Hepatocyte (in vitro differentiated cells): ENCODE measurements around the gene KRTAP19-8.

Source experiments
- CTCF ChIP-seq: fragments of 200-600 bp; sonication (generic); IDR thresholded peaks from 2 replicates; pipeline ENCODE4 v1.5.1; 2016; ENCODE audit warnings: antibody characterized with exemption, mild to moderate bottlenecking; ENCODE audit not compliant: poor library complexity
- EZH2 ChIP-seq: fragments of 200-600 bp; sonication (generic); IDR thresholded peaks from 2 replicates; pipeline ENCODE4 v1.6.1; 2016; ENCODE audit warnings: antibody characterized with exemption, mild to moderate bottlenecking, borderline replicate concordance
- EZH2phosphoT487 ChIP-seq: fragments of 200-600 bp; sonication (generic); IDR thresholded peaks from one replicate; pipeline ENCODE4 v1.6.1; 2018; ENCODE audit warnings: antibody characterized with exemption, mild to moderate bottlenecking, low read depth, moderate library complexity; ENCODE audit not compliant: unreplicated experiment, severe bottlenecking

- TF ChIP-seq CTCF (no peak), EZH2phosphoT487 (no peak), EZH2 (no peak)
Observed at GRCh38 chr21:31075848-31076247, 37.6 kb upstream of the KRTAP19-8 start.
